Kidney epithelial cell (primary cell): ENCODE results near the gene N4BP2L2. TPM values are rescaled to one million over a fixed set of nuclear protein-coding genes. Genes with fewer than 3 reads are reported as not detected.

ENCODE experiments used
- DNase-seq: peaks from one replicate; pipeline ENCODE4 v3.0.0-alpha.2; 2010; ENCODE audit warnings: low read depth
- H3K27me3 ChIP-seq: 2 replicates; pipeline ENCODE4 v1.6.0; 2011; ENCODE audit warnings: low read length; ENCODE audit not compliant: control insufficient read depth, insufficient read depth
- H3K36me3 ChIP-seq: 2 replicates; pipeline ENCODE4 v1.5.1; 2011; ENCODE audit warnings: low read length; ENCODE audit not compliant: control insufficient read depth, insufficient read depth
- H3K4me3 ChIP-seq: 2 replicates; pipeline ENCODE4 v1.5.1; 2011; ENCODE audit warnings: low read depth, mild to moderate bottlenecking, control low read depth, low read length
- total RNA-seq: library from RNA; depleted of rRNA; stranded (reverse); fragments of >200 nt; gene quantifications from 2 replicates; pipeline ENCODE4 v1.2.3, GENCODE V29; 2015
- TF ChIP-seq, protein P1 (sequence below): IDR thresholded peaks from 2 replicates; pipeline ENCODE4 v1.5.1; 2011; ENCODE audit warnings: mild to moderate bottlenecking, moderate library complexity, low read length, control low read depth, inconsistent platforms; ENCODE audit not compliant: insufficient read depth, poor library complexity, severe bottlenecking

The N4BP2L2 gene
- total RNA-seq, 1 donor from 2014 or later: 64.1 TPM

DNA sequence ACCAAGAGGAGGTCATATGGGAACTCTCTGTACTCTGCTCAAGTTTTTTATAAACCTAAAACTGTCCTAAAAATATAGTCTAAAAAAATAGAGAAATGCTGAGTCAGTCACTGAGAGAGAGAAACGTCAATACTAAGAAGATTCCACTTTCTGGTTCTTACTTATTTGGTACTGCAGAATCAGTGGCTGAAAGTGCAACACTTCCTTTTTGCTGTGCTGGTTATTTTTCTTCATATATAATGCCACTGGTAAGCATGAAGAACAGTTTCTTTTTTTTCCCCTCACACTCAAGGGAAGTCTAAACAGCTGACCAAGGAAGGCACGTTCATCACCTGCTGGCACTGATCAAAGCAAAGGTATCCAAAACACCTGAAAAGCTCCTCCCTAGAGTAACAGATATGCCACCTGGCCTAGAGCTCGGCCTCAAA lies 66.4 kb downstream of the N4BP2L2 start:
- Histone ChIP-seq H3K4me3 (no peak overlapping the region), H3K27me3 (no peaks in the 10 kb centered on the region), H3K36me3 (no peaks in the 10 kb centered on the region)
- no peak for DNase-seq
- TF ChIP-seq, protein P1, sequence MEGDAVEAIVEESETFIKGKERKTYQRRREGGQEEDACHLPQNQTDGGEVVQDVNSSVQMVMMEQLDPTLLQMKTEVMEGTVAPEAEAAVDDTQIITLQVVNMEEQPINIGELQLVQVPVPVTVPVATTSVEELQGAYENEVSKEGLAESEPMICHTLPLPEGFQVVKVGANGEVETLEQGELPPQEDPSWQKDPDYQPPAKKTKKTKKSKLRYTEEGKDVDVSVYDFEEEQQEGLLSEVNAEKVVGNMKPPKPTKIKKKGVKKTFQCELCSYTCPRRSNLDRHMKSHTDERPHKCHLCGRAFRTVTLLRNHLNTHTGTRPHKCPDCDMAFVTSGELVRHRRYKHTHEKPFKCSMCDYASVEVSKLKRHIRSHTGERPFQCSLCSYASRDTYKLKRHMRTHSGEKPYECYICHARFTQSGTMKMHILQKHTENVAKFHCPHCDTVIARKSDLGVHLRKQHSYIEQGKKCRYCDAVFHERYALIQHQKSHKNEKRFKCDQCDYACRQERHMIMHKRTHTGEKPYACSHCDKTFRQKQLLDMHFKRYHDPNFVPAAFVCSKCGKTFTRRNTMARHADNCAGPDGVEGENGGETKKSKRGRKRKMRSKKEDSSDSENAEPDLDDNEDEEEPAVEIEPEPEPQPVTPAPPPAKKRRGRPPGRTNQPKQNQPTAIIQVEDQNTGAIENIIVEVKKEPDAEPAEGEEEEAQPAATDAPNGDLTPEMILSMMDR: no peak

DNA sequence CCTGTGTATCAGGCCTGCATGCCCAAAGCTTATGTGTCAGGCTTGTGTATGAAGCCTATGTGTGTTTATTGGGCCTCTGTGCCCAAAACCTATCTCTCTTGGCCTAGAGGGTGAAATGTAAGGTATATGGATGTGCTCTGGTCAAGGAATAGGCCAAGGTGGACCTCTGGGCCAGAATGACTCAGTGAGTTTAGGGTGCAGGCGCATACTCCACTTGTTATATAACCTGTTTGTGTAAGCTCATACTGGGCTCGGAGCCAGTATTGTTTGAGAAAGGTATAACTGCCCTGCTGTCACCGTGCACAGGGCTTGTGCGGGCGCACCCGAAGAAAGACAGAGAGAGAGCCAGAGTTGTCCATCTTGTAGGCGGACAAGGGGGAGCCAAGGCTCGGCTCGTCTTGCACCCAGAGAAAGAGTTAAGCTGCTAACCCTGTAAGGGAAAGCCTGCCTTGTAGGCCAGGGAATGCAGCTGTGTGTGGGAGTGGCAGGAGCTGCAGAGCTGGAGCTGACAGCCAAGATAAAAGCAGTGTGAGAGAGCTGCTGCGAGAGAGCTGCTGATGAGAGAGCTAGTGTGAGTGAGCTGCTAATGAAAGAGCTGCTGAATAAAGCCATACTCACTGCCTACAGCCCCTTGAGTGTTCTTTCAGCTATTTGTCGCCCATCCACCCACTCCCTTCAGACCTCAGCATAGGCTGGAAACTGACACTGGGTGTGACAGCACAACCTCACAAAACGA lies 67.2 kb downstream of the N4BP2L2 start:
- no peaks in the 10 kb centered on the region for H3K27me3 ChIP-seq
- H3K36me3 ChIP-seq: no peaks in the 10 kb centered on the region
- TF ChIP-seq, protein P1: no peak
- no peak overlapping the region for H3K4me3 ChIP-seq
- no peak for DNase-seq

DNA sequence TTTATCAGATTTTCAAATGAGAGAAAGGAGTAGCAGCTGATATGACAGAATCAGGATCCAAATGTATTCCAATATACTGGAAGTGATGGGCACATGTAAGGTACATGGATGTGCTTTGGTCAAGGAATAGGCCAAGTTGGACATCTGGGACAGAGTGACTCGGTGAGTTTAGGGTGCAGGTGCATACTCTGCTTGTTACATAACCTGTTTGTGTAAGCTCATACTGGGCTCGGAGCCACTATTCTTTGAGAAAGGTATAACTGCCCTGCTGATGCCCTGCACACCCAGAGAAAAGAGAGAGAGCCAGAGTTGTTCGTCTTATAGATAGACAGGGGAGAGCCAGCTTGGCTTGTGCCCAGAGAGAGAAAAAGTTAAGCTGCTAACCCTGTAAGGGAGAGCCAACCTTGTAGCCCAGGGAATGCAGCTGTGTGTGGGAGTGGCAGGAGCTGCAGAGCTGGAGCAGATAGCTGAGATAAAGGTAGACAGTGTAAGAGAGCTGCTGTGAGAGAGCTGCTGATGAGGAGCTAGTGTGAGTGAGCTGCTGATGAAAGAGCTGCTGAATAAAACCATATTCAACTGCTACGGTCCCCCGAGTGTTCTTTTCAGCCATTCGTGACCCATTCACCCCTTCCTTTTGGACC lies 70.0 kb downstream of the N4BP2L2 start:
- Histone ChIP-seq H3K27me3 (no peaks in the 10 kb centered on the region), H3K4me3 (no peak overlapping the region), H3K36me3 (no peaks in the 10 kb centered on the region)
- DNase-seq: no peak
- TF ChIP-seq, protein P1: no peak

DNA sequence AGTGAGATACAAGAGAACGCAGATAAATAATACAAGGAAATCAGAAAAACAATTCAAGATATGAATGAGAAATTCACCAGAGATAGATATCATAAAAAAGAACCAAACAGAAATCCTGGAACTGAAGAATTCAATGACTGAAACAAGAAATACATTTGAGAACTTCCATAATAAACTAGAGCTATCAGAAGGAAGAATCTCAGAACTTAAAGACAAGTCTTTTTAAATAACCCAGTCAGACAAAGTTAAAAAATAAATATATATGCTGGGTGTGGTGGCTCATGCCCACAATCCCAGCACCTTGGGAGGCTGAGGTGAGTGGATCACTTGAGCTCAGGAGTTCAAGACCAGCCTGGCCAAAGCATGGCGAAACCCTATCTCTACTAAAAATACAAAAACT lies 82.0 kb downstream of the N4BP2L2 start:
- TF ChIP-seq, protein P1: no peak
- no peak for DNase-seq
- Histone ChIP-seq H3K36me3 (no peaks in the 10 kb centered on the region), H3K4me3 (no peak overlapping the region), H3K27me3 (no peaks in the 10 kb centered on the region)

DNA sequence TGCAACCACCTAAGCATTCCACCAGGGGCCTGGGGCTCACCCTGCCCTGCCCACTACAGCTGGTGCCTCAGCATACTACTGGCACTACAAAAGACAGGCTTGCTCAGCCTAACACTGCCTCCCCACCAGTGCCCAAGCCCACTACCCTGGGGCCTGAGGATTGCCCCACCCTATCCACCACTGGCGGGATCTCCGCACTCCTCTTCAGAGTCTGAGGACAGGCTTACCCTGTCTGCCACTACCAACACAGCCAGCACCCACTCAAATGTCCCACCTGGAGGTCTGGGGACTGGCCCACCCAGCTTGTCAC lies 83.0 kb downstream of the N4BP2L2 start:
- Histone ChIP-seq H3K27me3 (no peaks in the 10 kb centered on the region), H3K4me3 (no peak overlapping the region), H3K36me3 (no peaks in the 10 kb centered on the region)
- TF ChIP-seq, protein P1: no peak
- no peak for DNase-seq
